AG04449 (cell line): Measurements from ENCODE around the gene HYOU1.

Experiments used
- CTCF ChIA-PET: fragments of 350-600 bp; formaldehyde crosslinking; extraction: SDS; loops from one replicate; lab custom pipeline; 2021; ENCODE audit warnings: antibody characterized with exemption; lab: Yijun Ruan, JAX
- POLR2A ChIA-PET: fragments of 400-600, 350-600 bp; formaldehyde crosslinking; extraction: SDS; loops from one replicate; lab custom pipeline; 2020; ENCODE audit warnings: antibody characterized with exemption, inconsistent platforms; lab: Yijun Ruan, JAX
- DNase-seq: peaks from one replicate; pipeline ENCODE4 v3.0.0-alpha.2; 2010; ENCODE audit warnings: low read depth, low spot score
- H3K4me3 ChIP-seq: 2 replicates; pipeline ENCODE4 v1.5.1; 2011; ENCODE audit warnings: low read depth, mild to moderate bottlenecking, control low read depth, low read length
- TF ChIP-seq, protein P1 (sequence below): IDR thresholded peaks from one replicate; pipeline ENCODE4 v1.5.1; 2011; ENCODE audit warnings: mild to moderate bottlenecking, moderate library complexity, low read length, control low read depth, inconsistent platforms; ENCODE audit not compliant: insufficient read depth; ENCODE audit errors: missing control alignments

Gene HYOU1

DNA sequence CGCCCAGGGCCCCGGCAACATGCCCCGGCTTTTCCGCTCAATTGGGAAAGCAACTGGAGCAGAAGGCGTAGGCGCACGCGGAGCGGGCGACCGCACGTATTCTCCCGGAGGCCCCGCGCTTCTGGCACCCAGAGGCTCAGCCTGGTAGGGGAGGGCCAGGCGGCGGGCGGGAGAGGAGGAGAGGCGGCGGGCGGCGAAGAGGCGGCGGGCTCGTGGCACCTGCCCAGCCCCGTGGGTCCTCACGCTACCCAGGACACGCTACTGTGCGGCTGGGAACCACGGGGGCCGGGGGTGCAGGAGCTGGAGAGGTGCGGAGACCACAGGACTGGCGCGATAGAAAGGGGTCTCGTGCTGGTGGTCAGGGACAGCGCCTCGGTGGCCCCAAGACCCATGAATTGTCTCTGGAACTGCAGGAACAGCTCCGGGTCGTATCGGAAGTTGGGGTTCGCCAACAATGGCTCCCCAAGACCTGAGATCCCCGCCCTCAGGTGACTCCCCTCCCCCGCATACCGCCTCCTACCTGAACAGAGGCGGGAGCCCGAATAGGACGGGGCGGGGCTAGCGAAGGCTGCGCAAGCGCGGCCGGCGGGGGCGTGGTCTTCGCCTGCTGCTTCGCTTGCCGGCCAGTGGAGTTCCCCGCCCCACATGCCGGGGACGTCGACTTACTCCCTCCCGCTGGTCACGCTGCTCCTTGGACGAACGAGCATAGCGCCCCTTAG is 26.5 kb downstream of the HYOU1 start, which contains the start of gene SLC37A4:
TSS of gene SLC37A4 (minus strand) at position 549 of the 719 bp plus-strand sequence.
- H3K4me3 ChIP-seq, result peak within 1 kb of the TSS; percentile 90
- peak; percentile 78 for DNase-seq
- ChIA-PET CTCF (interaction anchor here (0.8 to 4.7 kb wide), 5 partner anchors 10 to 166 kb away, joined by 3 to 54 read pairs (median 34); partner anchors contain the start of genes RPS25 and TRAPPC4), POLR2A (no interaction called here)
- TF ChIP-seq, protein P1, sequence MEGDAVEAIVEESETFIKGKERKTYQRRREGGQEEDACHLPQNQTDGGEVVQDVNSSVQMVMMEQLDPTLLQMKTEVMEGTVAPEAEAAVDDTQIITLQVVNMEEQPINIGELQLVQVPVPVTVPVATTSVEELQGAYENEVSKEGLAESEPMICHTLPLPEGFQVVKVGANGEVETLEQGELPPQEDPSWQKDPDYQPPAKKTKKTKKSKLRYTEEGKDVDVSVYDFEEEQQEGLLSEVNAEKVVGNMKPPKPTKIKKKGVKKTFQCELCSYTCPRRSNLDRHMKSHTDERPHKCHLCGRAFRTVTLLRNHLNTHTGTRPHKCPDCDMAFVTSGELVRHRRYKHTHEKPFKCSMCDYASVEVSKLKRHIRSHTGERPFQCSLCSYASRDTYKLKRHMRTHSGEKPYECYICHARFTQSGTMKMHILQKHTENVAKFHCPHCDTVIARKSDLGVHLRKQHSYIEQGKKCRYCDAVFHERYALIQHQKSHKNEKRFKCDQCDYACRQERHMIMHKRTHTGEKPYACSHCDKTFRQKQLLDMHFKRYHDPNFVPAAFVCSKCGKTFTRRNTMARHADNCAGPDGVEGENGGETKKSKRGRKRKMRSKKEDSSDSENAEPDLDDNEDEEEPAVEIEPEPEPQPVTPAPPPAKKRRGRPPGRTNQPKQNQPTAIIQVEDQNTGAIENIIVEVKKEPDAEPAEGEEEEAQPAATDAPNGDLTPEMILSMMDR, result peak; percentile 92

DNA sequence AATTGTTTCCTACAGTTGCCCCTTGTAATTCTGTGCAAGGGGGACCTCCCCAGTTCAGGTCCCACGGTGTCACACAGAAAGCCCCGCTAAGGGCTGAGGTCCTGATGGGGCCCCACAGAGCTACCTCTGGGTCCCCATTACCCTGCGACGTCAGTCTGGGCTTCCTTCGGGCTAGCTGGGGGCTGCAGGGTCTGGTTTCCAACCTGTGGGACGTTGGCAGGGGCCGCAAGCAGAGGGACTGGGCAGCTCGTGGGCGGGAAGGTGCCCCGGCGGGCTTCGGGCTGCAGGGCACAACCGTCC is 27.0 kb downstream of the HYOU1 start:
- TF ChIP-seq, protein P1, result no peak
- CTCF ChIA-PET, result interaction anchor here (0.8 to 4.7 kb wide), 5 partner anchors 9 to 166 kb away, joined by 3 to 54 read pairs (median 34); partner anchors contain the start of genes RPS25 and TRAPPC4
- POLR2A ChIA-PET, result no interaction called here
- peak overlapping the region; percentile 90 for H3K4me3 ChIP-seq
- no peak for DNase-seq

DNA sequence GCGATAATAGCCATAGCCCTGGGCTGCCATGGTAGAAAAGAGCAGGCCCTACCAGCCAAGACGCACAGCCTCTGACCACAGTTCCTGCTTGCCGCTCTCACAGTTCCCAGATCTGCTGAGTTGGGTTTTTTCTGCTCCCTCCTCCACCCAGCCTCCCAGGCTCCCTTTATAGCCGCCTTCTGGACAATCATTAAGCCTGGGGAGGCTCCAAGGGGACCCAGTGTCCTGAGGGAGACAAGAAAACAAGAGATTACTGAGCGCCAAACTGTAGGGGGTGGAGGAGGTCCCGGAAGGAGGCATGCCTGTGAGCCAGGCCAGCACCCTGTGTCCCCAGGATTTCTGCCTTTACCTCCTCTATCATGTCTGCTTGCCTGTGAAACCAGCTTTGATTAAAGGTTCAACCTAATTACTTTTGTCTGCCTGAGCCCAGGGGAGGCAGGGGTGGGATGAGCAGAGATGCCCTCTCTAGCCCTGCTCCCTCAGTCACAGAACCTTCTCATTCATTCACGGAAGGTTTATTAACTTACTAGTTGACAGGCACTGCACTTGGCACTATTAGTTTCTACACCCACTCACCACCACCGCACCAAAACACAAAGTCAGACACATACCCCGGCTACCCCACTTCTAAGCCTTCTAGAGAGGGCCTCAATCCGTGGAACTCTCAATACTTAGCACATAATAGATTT is 27.5 kb downstream of the HYOU1 start:
- DNase-seq, result no peak
- TF ChIP-seq, protein P1, result no peak
- peak overlapping the region; percentile 90; the same call in 1 of the 2 replicates for H3K4me3 ChIP-seq
- POLR2A ChIA-PET, result no interaction called here
- CTCF ChIA-PET, result interaction anchor here (3.4 to 4.7 kb wide), 2 partner anchors 9 to 13 kb away, joined by 38 to 54 read pairs; partner anchors contain the start of genes RPS25 and TRAPPC4

DNA sequence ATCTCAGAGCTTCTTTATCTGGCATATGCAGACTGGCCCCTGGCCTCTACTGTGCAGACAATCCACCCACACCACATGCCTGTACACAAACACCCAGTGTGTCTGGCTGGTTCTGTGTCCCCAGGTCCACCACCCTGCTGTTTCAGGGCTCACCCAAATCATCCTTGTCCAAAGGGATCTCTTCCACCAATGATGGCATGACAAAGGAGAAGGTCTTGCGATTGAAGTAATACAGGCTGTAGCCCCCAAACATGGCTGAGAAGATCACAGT is 28.0 kb downstream of the HYOU1 start:
- POLR2A ChIA-PET, result no interaction called here
- DNase-seq, result no peak
- H3K4me3 ChIP-seq, result no peak overlapping the region
- CTCF ChIA-PET, result interaction anchor here (3.4 kb wide), 1 partner anchor 14 kb away, joined by 38 read pairs; no protein-coding TSS in a partner anchor
- TF ChIP-seq, protein P1, result no peak

DNA sequence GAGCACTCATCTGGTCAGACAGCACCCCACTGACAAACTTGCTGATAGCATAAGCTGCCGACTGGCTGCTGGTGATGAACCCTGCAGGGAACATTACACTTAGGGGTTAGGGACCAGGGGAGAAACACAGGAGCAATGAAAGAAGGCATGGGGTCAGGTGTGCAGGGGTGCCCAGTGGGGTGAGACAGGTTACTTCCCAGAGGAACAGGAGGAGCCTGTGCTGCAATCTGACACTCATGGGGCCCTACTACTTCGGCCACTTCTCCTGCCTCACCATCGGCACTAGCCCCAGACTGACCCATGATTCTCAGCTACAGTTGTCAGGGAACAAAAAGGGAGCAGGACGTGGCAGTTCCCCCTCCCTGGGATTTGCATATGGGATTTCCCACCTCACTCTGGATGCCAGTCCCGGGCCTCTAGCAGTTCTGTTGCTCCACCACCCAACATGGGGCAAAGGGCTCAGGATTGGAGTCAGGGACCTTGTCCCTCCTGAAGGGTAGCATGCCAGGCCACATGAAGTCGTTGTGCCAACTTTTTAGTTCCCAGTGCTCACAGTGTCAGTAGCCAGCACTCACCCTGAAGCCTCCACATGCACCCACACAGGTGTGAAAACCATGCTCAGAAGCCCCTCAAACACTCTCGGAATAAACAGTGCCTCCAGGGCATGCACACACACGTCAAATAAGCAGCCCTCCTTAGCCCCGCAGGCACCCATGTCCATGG is 28.5 kb downstream of the HYOU1 start:
- TF ChIP-seq, protein P1, result no peak
- CTCF ChIA-PET, result interaction anchor here (1.7 to 3.4 kb wide), 2 partner anchors 10 to 14 kb away, joined by 7 to 38 read pairs; partner anchors contain the start of genes RPS25 and TRAPPC4
- H3K4me3 ChIP-seq, result no peak overlapping the region
- no peak for DNase-seq
- POLR2A ChIA-PET, result no interaction called here
